ENCODE data around the gene ADIG.

Gene ADIG

GRCh38 chr20:38543014-38543906 is 37.7 kb upstream of the ADIG start:
- TF ChIP-seq CTCF (IDR thresholded peaks at IDR 0.05; ENCODE audit: insufficient read depth, low read length, poor library complexity, severe bottlenecking), result no peak
- Histone ChIP-seq H3K27me3 (replicated peaks; ENCODE audit: control insufficient read depth, insufficient read depth, low read length) (no peaks in the 10 kb centered on the region), H3K4me3 (replicated peaks; ENCODE audit: low read depth, low read length) (no peak overlapping the region), H3K36me3 (ENCODE audit: control insufficient read depth, insufficient read depth, low read length) (no peaks in the 10 kb centered on the region; the same call in none of the 2 replicates)
- DNase-seq (ENCODE audit: extremely low read depth, insufficient read length), result no peak

GRCh38 chr20:38545771-38546170 is 35.2 kb upstream of the ADIG start:
- no peak for DNase-seq (ENCODE audit: extremely low read depth, insufficient read length)
- peaks cover 3% of the 10 kb centered on the region; the same call in 1 of the 2 replicates for H3K36me3 ChIP-seq (ENCODE audit: control insufficient read depth, insufficient read depth, low read length)
- H3K4me3 ChIP-seq (replicated peaks; ENCODE audit: low read depth, low read length), result no peak overlapping the region
- TF ChIP-seq CTCF (IDR thresholded peaks at IDR 0.05; ENCODE audit: insufficient read depth, low read length, poor library complexity, severe bottlenecking), result no peak
- no peaks in the 10 kb centered on the region for H3K27me3 ChIP-seq (replicated peaks; ENCODE audit: control insufficient read depth, insufficient read depth, low read length)

- Histone ChIP-seq H3K4me3 (replicated peaks; ENCODE audit: low read depth, low read length) (no peak overlapping the region), H3K36me3 (ENCODE audit: control insufficient read depth, insufficient read depth, low read length) (peaks cover 5% of the 10 kb centered on the region), H3K27me3 (replicated peaks; ENCODE audit: control insufficient read depth, insufficient read depth, low read length) (no peaks in the 10 kb centered on the region)
- no peak for TF ChIP-seq CTCF (IDR thresholded peaks at IDR 0.05; ENCODE audit: insufficient read depth, low read length, poor library complexity, severe bottlenecking)
- DNase-seq (ENCODE audit: extremely low read depth, insufficient read length), result no peak
Measured at GRCh38 chr20:38547288-38548085, 33.5 kb upstream of the ADIG start.

GRCh38 chr20:38548356-38549083 is 32.5 kb upstream of the ADIG start:
- Histone ChIP-seq H3K36me3 (ENCODE audit: control insufficient read depth, insufficient read depth, low read length) (peaks cover 9% of the 10 kb centered on the region), H3K4me3 (replicated peaks; ENCODE audit: low read depth, low read length) (no peak overlapping the region), H3K27me3 (replicated peaks; ENCODE audit: control insufficient read depth, insufficient read depth, low read length) (no peaks in the 10 kb centered on the region)
- DNase-seq (ENCODE audit: extremely low read depth, insufficient read length), result no peak
- no peak for TF ChIP-seq CTCF (IDR thresholded peaks at IDR 0.05; ENCODE audit: insufficient read depth, low read length, poor library complexity, severe bottlenecking)

GRCh38 chr20:38550274-38550673 is 30.7 kb upstream of the ADIG start:
- peaks cover 9% of the 10 kb centered on the region for H3K36me3 ChIP-seq (ENCODE audit: control insufficient read depth, insufficient read depth, low read length)
- DNase-seq (ENCODE audit: extremely low read depth, insufficient read length), result no peak
- no peaks in the 10 kb centered on the region for H3K27me3 ChIP-seq (replicated peaks; ENCODE audit: control insufficient read depth, insufficient read depth, low read length)
- no peak overlapping the region for H3K4me3 ChIP-seq (replicated peaks; ENCODE audit: low read depth, low read length)
- peak; percentile 29 for TF ChIP-seq CTCF (IDR thresholded peaks at IDR 0.05; ENCODE audit: insufficient read depth, low read length, poor library complexity, severe bottlenecking)
